Peyer's patch (tissue), 4 donors: ENCODE results near the gene LOC101059915.

Experiments
- POLR2A ChIP-seq, 2 donors: fragments of 450-650 bp; IDR thresholded peaks; one replicate each; pipeline ENCODE4 v1.5.1; 2017; ENCODE audit warnings: antibody characterized with exemption in 2 of 2, mild to moderate bottlenecking in 2 of 2, moderate library complexity in 2 of 2
- TF ChIP-seq, protein P1 (sequence below), 6 experiments: fragments of 450-650 bp in 4 of 6; fragments of 200-600 bp in 2 of 6; sonication (generic) in 1 of 6; IDR thresholded peaks; one replicate each; pipeline ENCODE4 v1.5.1; 2017 to 2019; ENCODE audit warnings: antibody characterized with exemption in 6 of 6, mild to moderate bottlenecking in 3 of 6, moderate library complexity in 1 of 6

DNA sequence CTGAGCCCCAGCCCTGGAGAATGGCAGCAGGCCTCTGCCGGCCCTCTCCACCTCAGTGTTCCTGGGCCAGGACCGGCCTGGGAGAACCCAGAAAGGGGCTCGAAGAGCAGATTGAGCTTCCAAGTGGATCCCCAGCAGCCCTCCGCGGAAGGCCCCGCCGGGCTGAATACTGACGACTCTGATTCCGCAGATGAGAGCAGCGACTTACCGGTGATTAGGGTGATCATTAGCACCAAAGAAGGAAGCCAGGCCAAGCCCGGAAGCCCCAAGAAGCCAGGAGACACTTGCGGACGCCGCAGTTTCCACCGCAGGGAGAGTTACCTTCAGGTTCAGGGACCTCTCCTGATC is 876 bp downstream of the LOC101059915 start:
- TF ChIP-seq, protein P1, sequence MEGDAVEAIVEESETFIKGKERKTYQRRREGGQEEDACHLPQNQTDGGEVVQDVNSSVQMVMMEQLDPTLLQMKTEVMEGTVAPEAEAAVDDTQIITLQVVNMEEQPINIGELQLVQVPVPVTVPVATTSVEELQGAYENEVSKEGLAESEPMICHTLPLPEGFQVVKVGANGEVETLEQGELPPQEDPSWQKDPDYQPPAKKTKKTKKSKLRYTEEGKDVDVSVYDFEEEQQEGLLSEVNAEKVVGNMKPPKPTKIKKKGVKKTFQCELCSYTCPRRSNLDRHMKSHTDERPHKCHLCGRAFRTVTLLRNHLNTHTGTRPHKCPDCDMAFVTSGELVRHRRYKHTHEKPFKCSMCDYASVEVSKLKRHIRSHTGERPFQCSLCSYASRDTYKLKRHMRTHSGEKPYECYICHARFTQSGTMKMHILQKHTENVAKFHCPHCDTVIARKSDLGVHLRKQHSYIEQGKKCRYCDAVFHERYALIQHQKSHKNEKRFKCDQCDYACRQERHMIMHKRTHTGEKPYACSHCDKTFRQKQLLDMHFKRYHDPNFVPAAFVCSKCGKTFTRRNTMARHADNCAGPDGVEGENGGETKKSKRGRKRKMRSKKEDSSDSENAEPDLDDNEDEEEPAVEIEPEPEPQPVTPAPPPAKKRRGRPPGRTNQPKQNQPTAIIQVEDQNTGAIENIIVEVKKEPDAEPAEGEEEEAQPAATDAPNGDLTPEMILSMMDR (IDR thresholded peaks at IDR 0.05): no peak
- TF ChIP-seq POLR2A (IDR thresholded peaks at IDR 0.05): no peak
